HepG2 (cell line): ENCODE measurements around the gene SOX12. TPM values are rescaled to one million over a fixed set of nuclear protein-coding genes. Genes with fewer than 3 reads are reported as not detected.

ENCODE experiments used
- ATRX ChIP-seq: sonication (generic); formaldehyde crosslinking; IDR thresholded peaks from 2 replicates; pipeline ENCODE4 v1.4.0; 2020; ENCODE audit warnings: missing genetic modification reagents, borderline replicate concordance
- BCL6 ChIP-seq: IDR thresholded peaks from 2 replicates; pipeline ENCODE4 v1.6.1; 2016; ENCODE audit warnings: missing genetic modification reagents, missing compliant biosample characterization
- GATA4 ChIP-seq: sonication (generic); IDR thresholded peaks from 2 replicates; pipeline ENCODE4 v1.6.1; 2016; ENCODE audit warnings: antibody characterized with exemption, low read depth, borderline replicate concordance
- HES4 ChIP-seq: sonication (generic); formaldehyde crosslinking; IDR thresholded peaks from 2 replicates; pipeline ENCODE4 v1.9.0; 2021; ENCODE audit warnings: mild to moderate bottlenecking, missing genetic modification reagents, borderline replicate concordance
- IRF1 ChIP-seq: sonication (generic); formaldehyde crosslinking; IDR thresholded peaks from 2 replicates; pipeline ENCODE4 v1.4.0; 2020; ENCODE audit warnings: low read depth, mild to moderate bottlenecking, missing genetic modification reagents
- KAT8 ChIP-seq: IDR thresholded peaks from 2 replicates; pipeline ENCODE4 v1.6.1; 2016; ENCODE audit warnings: missing genetic modification reagents, missing compliant biosample characterization
- KDM1A ChIP-seq: IDR thresholded peaks from 2 replicates; pipeline ENCODE4 v1.6.1; 2016; ENCODE audit warnings: missing compliant biosample characterization
- MAFF ChIP-seq: IDR thresholded peaks from 2 replicates; pipeline ENCODE4 v1.6.1; 2011; ENCODE audit warnings: low read depth, low read length, improper control_type of control experiment
- PRMT3 ChIP-seq: sonication (generic); formaldehyde crosslinking; IDR thresholded peaks from 2 replicates; pipeline ENCODE4 v1.8.1; 2022; ENCODE audit warnings: low read depth, mild to moderate bottlenecking, moderate library complexity, missing genetic modification reagents, borderline replicate concordance
- SKI ChIP-seq: fragments of 450-650 bp; IDR thresholded peaks from one replicate; pipeline ENCODE4 v1.6.1; 2018; ENCODE audit warnings: mild to moderate bottlenecking; ENCODE audit not compliant: partially characterized antibody
- SMAD3 ChIP-seq: sonication (generic); formaldehyde crosslinking; IDR thresholded peaks from 2 replicates; pipeline ENCODE4 v1.4.0; 2020; ENCODE audit warnings: missing genetic modification reagents
- SSRP1 ChIP-seq: IDR thresholded peaks from 2 replicates; pipeline ENCODE4 v1.6.1; 2016; ENCODE audit warnings: control low read depth
- TRIM22 ChIP-seq: fragments of 450-650 bp; IDR thresholded peaks from 2 replicates; pipeline ENCODE4 v1.6.1; 2017
- ZBTB14 ChIP-seq: sonication (generic); formaldehyde crosslinking; IDR thresholded peaks from 2 replicates; pipeline ENCODE4 v1.4.0; 2020; ENCODE audit warnings: missing genetic modification reagents
- ZBTB26 ChIP-seq: IDR thresholded peaks from 2 replicates; pipeline ENCODE4 v1.6.1; 2016; ENCODE audit warnings: missing compliant biosample characterization, missing genetic modification reagents, borderline replicate concordance
- ZFX ChIP-seq: sonication (generic); formaldehyde crosslinking; IDR thresholded peaks from 2 replicates; pipeline ENCODE4 v1.4.0; 2020; ENCODE audit warnings: mild to moderate bottlenecking, low read depth, missing genetic modification reagents, moderate library complexity
- ZKSCAN1 ChIP-seq: fragments of 150-350 bp; IDR thresholded peaks from 2 replicates; pipeline ENCODE4 v1.6.1; 2014; ENCODE audit warnings: low read length
- ZMAT5 ChIP-seq: sonication (generic); formaldehyde crosslinking; IDR thresholded peaks from 2 replicates; pipeline ENCODE4 v1.5.0; 2020; ENCODE audit warnings: mild to moderate bottlenecking, low read depth, missing genetic modification reagents, borderline replicate concordance
- ZNF556 ChIP-seq: sonication (generic); formaldehyde crosslinking; IDR thresholded peaks from 2 replicates; pipeline ENCODE4 v1.4.0; 2020; ENCODE audit warnings: mild to moderate bottlenecking, missing genetic modification reagents, borderline replicate concordance
- ZNF629 ChIP-seq: sonication (generic); formaldehyde crosslinking; conservative IDR thresholded peaks from 2 replicates; pipeline ENCODE4 v1.5.0; 2020; ENCODE audit warnings: missing genetic modification reagents
- ZNF710 ChIP-seq: sonication (generic); formaldehyde crosslinking; IDR thresholded peaks from 2 replicates; pipeline ENCODE4 v1.5.0; 2020; ENCODE audit warnings: mild to moderate bottlenecking, missing genetic modification reagents, borderline replicate concordance
- ZSCAN12 ChIP-seq: sonication (generic); formaldehyde crosslinking; IDR thresholded peaks from 2 replicates; pipeline ENCODE4 v1.9.0; 2021; ENCODE audit warnings: mild to moderate bottlenecking, missing genetic modification reagents
- ZSCAN9 ChIP-seq: IDR thresholded peaks from 2 replicates; pipeline ENCODE4 v1.6.1; 2016; ENCODE audit warnings: borderline replicate concordance
- polyA plus RNA-seq, 8 experiments: library from polyadenylated mRNA; depleted of rRNA in 3 of 8; stranded (reverse) in 7 of 8; unstranded in 1 of 8; fragments of >200 nt; fragmentation: Illumina TruSeq in 4 of 8; extraction: Trizol in 4 of 8; gene quantifications; 2 replicates each; pipeline versions ENCODE4 v1.2.1 to v1.2.3, GENCODE V29; 2011 to 2016; ENCODE audit warnings: low read depth in 4 of 8, missing spikeins in 1 of 8, mixed read lengths in 1 of 8; ENCODE audit not compliant: insufficient read depth in 1 of 8
- total RNA-seq, 5 experiments: library from RNA; depleted of rRNA; stranded (reverse); fragments of >200 nt; fragmentation: Illumina TruSeq; extraction: Trizol; gene quantifications; 2 replicates each; pipeline ENCODE4 v1.2.3, GENCODE V29; 2016; ENCODE audit warnings: low read depth in 1 of 5

The SOX12 gene
- total and polyA plus RNA-seq, 2 of the 13 experiments (the other 11 are each of a cell fraction or from before 2014, with no cell fraction given): 10.0 to 18.7 TPM

- peak; percentile 98 for TF ChIP-seq ZNF710 (CRISPR knock-in tag)
- peak; percentile 91; the same call in 1 of the 2 replicates for TF ChIP-seq ATRX (CRISPR knock-in tag)
- peak; percentile 89 for TF ChIP-seq KDM1A (CRISPR knock-in tag)
- peak; percentile 75 for TF ChIP-seq ZKSCAN1
- TF ChIP-seq ZMAT5 (CRISPR knock-in tag): no peak
- TF ChIP-seq SMAD3: peak; percentile 100
- no peak for TF ChIP-seq ZSCAN12 (CRISPR knock-in tag)
- TF ChIP-seq GATA4: no peak
- no peak for TF ChIP-seq ZBTB14
- TF ChIP-seq ZFX: peak; percentile 95
- TF ChIP-seq PRMT3: peak; percentile 83; the same call in 1 of the 2 replicates
- peak; percentile 99 for TF ChIP-seq SSRP1
- peak; percentile 93 for TF ChIP-seq BCL6 (CRISPR knock-in tag)
- TF ChIP-seq ZSCAN9: peak; percentile 100
- no peak for TF ChIP-seq TRIM22
- peak; percentile 42; the same call in 1 of the 2 replicates for TF ChIP-seq HES4 (CRISPR knock-in tag)
- TF ChIP-seq IRF1 (CRISPR knock-in tag): peak; percentile 96
- TF ChIP-seq ZBTB26: peak; percentile 96
- peak; percentile 35; the same call in 1 of the 2 replicates for TF ChIP-seq MAFF
- peak; percentile 98 for TF ChIP-seq ZNF556
- TF ChIP-seq KAT8 (CRISPR knock-in tag): peak; percentile 97
- TF ChIP-seq ZNF629 (CRISPR knock-in tag): peak; percentile 69
- TF ChIP-seq SKI: peak; percentile 95
Observed at GRCh38 chr20:362271-363254, 37.2 kb downstream of the SOX12 start (continued).
